GM18511 (cell line): ENCODE measurements around the gene ANXA8L1.
A peak's percentile ranks its signal among the peaks of the same experiment; 100 is the strongest.
"Not testable (repeated sequence)": the region's sequence is repeated elsewhere in the genome, so short reads cannot be mapped to it uniquely, and the experiment has no call there.

Source experiments
- ATAC-seq: cut with Tn5 transposase; IDR thresholded peaks from one replicate; pipeline ENCODE4 v1.9.1; 2021; ENCODE audit warnings: mild to moderate bottlenecking, moderate library complexity; ENCODE audit not compliant: unreplicated experiment

ANXA8L1 gene, protein sequence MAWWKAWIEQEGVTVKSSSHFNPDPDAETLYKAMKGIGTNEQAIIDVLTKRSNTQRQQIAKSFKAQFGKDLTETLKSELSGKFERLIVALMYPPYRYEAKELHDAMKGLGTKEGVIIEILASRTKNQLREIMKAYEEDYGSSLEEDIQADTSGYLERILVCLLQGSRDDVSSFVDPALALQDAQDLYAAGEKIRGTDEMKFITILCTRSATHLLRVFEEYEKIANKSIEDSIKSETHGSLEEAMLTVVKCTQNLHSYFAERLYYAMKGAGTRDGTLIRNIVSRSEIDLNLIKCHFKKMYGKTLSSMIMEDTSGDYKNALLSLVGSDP

DNA sequence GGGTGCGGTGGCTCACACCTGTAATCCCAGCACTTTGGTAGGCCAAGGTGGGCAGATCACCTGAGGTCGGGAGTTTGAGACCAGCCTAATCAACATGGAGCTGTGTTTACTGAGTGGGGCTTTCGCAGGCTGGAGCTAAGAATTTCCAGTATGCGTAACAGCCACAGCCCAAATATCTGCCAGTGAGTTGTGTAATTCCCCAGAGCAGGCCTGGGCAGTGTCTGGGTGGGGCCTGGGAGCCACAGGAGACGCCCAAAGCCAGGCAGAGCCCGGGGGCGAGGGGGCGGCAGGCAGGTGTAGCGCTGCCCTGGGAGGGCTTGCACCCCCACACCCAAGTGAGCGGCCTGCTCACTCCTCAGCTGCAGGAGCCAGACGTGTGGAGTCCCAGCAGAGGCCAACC lies at the start of gene ANXA8L1:
Gene ANXA8L1, plus strand, starts transcription at position 371 of the 400 bp plus-strand sequence. CDS start 76 bp downstream, outside the sequence.
- ATAC-seq: not testable (repeated sequence)

DNA sequence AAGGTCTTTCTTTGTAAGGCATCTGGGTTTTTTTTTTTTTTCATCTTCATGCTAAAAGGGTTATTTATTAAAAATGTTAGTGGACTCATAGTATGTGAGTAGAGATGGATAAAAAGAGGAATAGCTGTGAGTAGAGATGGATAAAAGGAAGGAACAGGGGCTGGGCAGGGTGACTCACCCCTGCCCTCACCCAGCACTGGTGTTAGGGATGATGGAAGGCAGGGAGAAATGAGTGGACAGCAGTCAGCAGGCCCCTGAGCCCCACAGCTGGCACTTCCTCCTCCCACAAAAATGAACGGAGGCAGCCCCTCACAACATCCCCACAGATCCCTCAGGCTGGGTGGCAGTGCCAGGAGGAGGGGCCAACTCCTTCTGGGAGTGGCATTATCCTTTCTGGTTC lies 49.5 kb upstream of the ANXA8L1 start:
- ATAC-seq: no peak

DNA sequence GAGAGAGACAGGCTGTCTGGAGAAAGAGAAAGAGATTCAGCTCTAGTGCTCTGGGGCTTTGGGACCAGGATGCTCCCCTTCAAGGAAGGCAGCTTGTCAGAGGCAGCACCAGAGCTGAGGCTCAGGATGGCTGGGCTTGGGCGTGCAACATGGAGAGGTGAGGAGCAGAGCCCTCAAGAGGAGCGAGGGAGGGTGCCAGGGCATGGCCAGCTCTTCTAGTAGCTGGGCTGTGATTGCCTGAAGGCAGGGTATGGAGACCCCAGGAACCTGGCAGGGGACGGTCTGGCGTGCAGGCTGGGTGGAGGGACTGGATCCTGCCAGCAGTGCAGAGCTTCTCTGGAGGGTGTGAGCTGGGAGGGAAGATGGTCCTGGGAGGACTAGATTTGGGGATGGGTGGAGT lies 48.6 kb upstream of the ANXA8L1 start:
- no peak for ATAC-seq

DNA sequence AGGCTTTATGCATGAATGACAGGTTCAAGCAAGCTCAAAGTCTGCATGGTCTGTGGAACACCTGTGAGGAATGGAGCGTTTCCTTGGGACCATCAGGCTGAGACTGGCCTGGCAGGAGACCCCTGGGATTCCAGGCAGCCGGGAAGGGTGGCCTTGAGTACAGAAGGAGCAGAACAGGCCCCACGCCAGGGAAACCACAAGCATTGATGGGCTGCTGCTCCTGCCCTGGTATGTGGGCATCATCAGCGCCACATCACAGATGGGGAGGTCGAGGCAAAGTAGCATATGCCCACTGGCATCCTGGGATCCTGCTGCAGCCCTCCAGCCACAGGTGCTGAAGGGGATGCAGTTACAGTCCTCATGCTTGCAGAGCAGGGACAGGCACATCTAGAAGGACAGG lies 47.9 kb upstream of the ANXA8L1 start:
- ATAC-seq: no peak

DNA sequence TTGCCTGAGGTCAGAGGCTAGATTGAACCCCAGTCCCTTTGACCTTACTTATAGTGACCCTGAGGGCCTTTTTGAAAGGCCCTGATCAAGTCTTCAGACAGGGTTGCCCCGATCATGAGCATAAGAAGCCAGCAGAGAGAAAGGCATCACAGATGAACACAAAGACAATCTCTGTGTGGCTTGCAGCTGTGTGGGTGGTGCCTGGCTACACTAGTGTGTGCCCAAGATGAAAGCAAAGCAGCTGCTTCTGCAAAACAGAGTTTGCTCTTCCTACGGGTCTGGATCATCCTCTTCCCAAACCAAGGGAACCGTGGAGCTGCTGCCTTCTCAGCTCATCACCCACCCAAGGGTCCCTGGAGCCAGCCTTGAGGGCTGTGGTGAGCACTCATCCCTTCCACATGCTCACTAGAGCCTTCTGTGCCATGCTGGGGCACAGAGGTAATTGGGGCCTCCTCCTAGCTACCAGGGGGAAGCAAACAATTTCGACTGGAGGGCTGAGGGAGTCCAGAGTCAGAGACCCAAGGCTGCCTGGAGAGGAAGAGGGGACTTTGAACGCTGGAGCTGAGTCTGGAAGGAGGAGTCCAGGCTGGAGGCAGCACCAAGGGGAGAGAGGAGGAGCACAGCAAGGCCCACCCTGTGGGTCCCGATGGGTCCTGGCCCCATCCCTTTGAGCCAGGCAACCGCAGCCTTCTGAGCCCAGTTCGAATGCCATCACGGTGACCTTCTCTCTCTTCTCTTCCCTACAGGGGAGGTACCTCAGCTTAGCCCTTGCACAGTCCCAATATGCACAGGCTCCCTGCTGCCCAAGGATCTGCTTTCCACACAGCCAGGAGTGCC lies 46.5 kb upstream of the ANXA8L1 start:
- ATAC-seq: no peak

DNA sequence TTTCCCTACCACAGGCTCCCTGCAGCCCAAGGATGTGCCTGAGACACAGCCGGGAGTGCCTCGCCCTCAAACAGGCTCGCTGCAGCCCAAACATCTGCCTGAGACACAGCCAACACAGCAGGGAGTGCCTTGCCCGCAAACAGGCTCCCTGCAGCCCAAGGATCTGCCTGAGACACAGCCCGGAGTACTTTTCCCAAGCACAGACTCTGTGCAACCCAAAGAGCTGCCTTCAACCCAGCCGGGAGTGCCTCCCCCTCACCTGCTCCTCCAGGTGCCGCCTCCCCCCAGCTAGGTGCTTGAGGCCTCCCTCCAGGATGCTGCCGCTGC lies 45.9 kb upstream of the ANXA8L1 start:
- ATAC-seq: no peak

DNA sequence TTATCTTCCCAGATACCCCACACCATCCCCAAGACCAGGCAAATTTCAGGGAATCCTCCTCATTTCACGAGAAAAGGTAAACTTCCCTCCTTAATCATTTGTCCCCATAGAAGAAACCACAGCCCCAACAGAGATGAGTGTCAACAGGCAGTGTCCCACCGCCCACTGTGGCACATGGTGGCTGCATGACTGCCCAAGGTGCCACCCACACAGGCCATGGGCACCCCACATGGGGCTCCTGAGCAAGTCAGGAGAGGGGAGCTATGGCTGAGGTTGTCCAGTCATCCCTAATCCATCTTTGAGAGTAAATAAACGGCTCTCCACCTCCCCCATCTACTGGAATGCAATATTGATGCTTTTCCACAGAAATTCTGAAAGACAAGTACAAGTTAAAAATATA lies 44.7 kb upstream of the ANXA8L1 start:
- no peak for ATAC-seq

DNA sequence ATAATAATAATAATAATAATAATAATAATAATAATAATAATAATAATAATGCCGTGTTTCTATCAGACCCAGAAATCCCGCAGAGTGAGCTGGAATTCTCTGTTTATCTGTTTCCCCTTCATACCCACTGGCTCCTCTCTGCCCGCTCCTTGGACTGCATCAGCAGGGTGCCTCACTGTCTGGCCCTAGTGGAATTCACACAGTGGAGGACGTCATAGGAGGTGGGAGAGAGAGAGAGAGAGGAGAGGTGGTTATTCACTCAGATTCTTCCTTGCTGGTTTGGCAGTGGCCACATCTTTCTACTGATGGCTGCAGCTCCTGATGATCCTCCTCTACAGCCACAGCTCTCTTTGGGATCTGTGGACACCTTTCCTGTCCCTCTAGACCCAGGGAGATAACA lies 10.1 kb upstream of the ANXA8L1 start:
- not testable (repeated sequence) for ATAC-seq

DNA sequence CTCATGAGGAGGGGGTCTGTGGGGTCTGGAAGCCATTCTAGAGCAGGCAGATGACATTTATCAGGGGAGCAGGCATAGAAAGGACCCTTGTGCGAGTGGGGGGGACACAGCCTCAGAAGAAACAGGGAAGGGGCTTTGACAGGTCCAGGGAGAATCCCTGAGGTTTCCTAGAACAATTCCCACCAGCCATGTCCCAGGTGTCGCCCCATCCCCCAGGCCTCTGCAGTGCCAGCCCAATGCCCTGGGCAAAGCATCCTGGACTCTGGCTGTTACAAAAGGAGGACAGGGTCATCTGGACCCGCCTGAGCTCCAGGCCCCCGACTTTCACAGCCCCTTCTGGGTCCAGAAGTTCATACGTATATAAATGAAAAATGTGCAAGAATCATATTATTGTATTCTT lies 8.4 kb upstream of the ANXA8L1 start:
- ATAC-seq: not testable (repeated sequence)

DNA sequence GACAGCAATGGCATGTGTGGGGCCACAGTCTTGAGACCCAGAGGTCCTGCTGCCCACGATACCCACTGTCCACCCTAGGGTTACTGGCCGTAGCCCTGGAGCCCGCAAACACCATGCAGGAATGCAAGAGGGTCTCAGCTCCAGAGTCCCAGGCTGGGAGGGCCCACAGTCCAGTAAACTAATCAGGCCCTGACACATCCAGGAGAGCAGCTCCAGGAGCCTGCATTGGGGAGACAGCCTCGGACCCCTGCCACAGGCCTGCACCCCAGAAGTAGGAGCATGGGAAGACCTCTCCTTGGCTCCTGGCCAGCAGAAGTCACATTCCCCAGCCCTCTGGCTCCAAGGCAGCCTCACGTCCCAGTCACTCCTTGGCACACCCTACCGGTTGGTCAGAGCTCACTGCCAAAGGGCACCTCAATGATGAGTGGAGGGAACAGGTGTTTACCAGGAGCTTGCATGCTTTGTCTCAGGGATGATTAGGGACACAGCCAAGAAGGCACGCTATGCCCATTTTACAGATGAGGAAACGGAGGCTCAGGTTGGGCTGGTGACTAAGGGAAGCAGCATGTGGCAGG lies 7.8 kb upstream of the ANXA8L1 start:
- ATAC-seq: not testable (repeated sequence)

DNA sequence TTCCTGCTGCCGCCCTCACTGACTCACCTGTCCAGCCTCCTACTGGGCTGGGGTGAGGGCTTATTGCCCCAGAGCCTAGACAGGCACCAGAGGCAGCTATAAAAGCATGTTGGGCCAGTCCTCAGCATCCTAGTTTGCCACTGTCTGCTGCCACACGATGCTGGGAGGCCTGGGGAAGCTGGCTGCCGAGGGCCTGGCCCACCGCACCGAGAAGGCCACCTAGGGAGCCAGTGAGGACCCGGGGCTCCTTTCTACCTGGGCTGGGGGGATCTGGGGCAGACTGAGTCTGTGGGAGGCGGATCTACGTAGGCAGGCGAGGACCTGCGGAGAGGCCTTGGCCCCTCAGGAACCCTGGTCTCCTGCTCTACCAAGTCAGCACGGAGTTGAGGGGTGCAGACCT lies 6.6 kb upstream of the ANXA8L1 start:
- ATAC-seq: not testable (repeated sequence)

DNA sequence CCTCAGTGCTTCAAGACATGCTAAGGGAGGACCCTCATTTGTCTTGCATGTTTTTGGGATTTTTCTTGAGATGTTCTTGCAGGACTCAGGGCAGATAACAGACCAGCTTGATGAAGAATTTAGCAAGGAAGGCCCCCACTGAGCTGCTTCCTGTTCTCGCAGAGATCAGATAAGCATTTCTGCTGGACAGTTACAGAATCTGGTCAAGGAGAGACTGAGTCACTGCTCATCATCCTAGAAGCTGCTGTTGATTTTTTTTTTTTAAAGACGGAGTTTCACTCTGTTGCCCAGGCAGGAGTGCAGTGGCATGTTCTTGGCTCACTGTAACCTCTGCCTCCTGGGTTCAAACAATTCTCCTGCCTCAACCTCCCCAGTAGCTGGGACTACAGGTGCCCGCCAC lies 1.2 kb upstream of the ANXA8L1 start:
- ATAC-seq: not testable (repeated sequence)

DNA sequence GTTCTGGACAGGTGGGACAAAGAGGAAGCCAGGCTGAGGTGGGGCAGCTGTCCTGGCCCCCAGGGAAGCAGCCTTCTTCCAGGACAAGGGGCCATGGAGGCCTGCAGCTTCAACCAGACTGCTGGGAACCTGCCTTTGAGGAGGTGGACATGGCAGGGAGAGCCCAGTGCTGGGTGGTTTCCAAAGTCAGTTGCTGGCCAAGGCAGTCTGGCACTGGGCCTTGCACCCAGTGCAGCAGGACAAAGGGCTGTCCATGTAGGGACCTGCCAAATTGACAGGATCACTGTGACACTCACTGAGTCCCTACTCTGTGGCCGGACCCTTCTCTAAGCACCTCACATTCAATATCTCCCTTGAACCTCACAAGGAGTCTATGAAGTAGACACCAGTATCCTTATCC lies 1.4 kb downstream of the ANXA8L1 start:
- not testable (repeated sequence) for ATAC-seq

DNA sequence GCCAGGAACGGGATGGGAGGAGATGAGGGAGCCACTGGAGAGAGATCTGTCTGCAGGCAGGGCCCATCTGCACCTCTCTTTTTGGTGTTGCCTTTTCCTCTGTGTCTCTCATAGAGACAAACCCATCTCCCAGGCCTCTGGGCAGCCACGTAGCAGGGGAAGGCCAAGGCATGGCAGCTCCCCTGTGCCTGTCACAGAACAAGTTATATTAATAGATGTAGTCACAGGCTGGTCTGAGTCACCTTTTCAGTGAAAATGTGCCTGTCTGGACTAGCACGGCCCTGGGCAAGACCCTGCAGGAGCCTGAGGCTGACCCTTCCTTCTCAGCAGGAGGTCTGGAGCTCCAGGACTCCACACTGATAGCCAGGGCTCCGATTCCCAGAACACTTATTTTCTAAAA lies 2.1 kb downstream of the ANXA8L1 start:
- ATAC-seq: not testable (repeated sequence)

DNA sequence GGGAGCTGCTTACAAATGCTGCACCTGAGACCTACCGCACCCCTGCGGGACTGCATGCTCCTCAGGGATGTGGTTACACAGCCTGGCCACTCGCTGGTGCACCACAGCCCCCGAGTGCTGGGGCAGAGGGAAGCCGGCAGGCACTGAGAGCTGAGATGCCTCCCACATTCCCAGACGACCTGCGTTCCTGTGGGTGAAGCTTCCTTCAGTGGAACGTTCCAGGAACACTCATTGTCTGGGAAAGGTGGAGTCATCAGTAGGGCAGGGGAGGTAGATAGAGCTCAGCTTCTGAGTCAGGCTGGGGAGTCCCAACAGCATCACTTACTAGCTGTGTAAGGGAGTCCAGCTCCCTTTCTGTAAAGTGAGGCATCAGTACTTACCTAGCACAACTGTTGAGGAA lies 2.5 kb downstream of the ANXA8L1 start:
- ATAC-seq: not testable (repeated sequence)

DNA sequence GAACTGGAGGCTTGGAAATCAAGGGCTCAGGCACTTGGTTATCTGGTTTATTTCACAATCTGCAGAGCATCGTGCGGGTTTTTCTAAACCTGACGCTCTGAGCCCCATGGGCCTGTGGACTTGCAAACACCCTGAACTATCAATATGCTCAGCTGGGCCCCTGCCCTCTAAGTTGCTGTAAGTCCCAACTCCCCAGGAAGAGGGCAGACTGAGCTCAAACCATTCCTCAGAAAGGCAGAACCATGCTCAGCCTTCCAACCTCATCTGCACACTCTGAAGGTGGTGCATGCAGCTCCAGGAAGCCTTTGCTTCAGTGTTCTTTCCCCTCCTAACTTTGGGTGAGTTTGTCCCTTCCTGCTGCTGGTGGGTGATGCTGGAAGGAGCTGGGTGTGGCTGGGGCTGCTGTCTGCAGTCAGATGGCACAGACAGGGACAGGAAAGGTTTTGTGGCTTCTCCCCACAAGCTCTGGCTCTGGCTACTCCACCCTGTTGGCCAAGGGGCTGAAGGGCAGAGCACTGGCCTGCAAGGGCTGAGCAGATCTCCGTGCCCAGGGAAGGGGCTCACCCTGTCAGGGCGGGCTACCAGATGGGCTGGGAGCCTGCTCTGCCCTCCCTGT lies 3.8 kb downstream of the ANXA8L1 start:
- ATAC-seq: not testable (repeated sequence)

DNA sequence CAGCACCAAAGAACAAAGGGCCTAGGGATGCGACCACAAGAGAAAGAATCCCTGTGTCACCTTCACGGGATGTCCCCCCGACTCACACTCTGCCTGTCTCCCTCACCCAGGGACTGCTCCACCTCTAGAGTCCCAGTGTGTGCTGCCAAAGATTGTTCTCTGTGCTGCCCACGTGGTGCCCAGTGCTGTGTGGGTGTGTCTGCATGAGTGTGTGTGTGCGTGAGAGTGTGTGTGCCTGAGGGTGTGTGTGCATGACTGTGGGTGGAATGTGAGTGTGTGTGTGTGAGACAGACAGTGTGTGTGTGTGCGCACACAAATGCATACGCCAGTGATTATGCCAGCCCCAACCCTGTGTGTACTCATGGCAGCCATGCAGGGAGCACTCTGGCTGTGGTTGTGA lies 10.3 kb downstream of the ANXA8L1 start:
- ATAC-seq: not testable (repeated sequence)

DNA sequence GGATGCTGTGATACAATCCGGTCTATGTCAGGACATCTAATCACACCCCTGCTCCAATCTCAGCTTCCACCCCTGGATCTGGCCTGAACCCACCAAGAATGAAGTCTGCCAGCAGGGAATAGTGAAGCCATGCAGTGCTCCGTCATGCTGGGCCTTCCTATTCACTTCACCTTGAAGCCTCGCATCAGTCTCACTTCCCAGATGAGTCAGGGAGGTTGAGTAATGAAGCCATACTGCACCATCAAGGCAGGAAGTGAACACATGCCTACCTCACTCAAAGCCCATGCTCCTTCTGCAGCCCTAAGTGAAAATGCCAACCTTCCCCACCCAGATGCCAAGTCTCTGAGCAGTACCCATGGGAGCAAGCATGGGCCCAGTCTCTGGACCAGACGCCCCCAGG lies 11.1 kb downstream of the ANXA8L1 start:
- peak; percentile 69 for ATAC-seq

DNA sequence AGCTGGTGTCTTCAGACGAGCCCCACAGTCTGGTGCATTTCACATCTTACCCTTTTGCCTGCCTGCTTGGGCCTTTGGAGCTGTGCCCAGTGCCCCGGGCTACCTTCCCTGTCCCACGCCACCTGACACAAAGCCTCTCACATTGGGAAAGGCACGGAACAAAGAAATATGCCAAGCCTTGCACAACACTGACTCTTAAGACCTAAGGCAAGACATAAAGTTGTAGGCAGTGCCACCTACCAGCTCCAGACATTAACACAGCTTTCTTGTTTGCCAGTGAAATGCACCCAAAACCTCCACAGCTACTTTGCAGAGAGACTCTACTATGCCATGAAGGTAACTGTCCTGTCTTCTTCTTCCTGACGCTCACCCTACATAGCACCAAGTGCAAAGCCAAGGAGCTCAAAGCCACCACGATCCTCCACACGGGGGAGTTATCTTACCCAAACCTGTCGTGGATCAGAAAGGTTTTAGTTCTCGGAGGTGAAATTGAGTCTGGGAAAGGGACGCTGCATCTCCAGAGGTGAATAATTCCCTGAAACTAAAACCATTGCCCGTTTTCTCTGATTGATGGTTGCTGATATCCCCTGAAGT lies 11.8 kb downstream of the ANXA8L1 start:
- ATAC-seq: not testable (repeated sequence)

DNA sequence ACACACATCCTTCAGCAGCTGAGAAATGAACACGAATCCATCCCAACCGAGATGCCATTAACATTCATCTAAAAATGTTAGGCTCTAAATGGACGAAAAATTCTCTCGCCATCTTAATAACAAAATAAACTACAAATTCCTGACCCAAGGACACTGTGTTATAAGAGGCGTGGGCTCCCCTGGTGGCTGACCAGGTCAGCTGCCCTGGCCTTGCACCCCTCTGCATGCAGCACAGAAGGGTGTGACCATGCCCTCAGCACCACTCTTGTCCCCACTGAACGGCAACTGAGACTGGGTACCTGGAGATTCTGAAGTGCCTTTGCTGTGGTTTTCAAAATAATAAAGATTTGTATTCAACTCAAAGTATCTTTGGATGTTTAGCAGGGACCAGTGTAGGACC lies 15.8 kb downstream of the ANXA8L1 start:
- not testable (repeated sequence) for ATAC-seq
